Measurements from ENCODE around the gene SLC13A3.
A peak's percentile ranks its signal among the peaks of the same experiment; 100 is the strongest.

The SLC13A3 gene

DNA sequence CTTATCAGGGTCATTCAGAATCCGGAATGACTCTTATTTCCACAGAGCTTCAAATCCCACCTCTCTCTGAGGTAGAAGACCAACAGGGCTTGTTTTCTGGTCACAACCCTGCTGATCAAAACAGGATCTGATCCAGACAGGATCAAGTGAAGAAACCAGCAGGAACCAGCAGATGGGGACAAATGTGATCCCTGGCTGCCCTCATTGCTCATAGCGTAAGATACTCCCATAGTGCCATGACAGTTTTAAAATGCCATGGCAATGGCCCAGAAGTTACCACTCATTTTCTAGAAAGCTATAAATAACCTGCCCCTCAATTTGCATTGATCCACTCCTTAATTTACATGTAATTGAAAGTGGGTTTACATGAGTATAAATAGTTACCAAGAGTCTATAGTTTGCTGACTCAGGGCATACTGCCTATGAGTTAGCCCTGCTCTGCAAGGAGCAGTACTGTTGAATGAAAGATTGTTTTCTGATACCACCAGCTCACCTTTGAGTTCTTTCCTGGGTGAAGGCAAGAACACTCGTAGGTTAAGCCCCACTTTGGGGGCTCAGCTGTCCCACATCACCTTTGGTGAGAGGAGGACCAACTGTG is 131.7 kb downstream of the SLC13A3 start:
- DNase-seq = no peak

DNA sequence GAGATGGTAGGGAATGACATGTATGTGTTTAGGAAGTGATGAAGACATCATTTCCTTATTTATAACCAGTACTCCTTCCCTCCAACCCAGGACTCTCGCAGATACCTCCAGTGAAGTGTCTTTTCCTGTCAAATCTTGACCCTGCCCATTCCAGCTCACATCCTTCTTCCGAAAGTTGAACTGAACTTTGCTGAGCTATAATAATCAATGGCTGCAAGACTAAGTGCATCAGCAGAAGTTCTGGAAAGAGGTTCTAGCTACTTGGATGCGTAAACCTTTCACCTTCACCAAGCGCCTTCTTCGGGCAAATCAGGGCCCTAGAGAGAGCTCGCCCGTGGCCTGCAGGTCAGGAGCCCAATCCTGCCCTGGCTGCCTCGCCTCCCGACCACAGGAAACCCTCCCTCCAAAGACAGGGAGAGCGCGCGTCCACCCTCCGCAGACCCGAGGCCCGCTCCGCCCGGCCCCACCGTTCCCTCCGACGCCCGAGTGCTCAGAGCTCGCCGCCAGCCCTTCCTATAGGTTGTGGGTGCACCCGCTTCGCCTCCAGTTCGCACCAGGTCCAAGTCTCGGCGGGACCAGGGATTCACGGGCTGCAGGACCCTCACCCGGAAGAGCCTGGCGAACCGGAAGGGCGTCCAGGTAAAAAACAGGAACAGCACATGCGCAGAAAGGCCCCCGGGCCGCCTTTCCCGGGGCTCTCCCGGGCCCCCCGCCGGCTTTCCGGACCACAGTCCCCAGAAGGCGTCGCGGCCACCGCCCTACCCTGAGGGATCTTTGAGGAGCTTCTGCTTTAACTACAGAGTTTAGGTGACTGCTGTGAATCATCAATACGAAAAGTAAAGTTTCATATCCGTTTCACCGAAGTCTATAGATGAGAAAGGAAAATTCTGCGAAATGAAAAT is 138.1 kb downstream of the SLC13A3 start, which contains the start of gene ZNF334:
TSS of gene ZNF334 (minus strand) at position 617 of the 902 bp plus-strand sequence. CDS start 1,457 bp downstream, outside the sequence.
- peak; percentile 6 for DNase-seq

DNA sequence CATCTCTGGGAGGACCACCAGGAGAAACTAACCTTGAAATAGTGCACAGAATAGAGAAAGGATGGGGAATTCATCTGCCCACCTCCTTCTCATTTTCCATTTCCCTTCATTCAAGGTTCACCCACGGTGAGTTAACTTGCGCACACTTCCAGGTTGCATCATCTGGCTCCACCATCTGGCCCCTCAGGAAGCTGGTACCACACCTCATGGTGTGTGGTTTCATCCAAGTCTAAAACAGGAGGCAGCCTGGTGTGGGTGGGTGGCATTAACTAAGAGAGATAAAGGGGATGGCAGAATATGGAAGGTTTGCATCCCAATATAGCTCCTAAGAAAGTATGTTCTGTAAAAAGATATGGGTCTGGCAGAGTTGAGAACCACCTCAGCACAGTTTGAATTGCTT is 141.7 kb downstream of the SLC13A3 start:
- DNase-seq = no peak
